Neural cell (in vitro differentiated cells): ENCODE results near the gene FOXF2.

Source experiments
- EZH2 ChIP-seq: fragments of 200-600, 300-800 bp; shearing (Covaris generic), sonication (generic); IDR thresholded peaks from 2 replicates; pipeline ENCODE4 v1.6.1; 2014; ENCODE audit warnings: antibody characterized with exemption, low read length, borderline replicate concordance, mild to moderate bottlenecking; ENCODE audit not compliant: insufficient read depth, poor library complexity, severe bottlenecking
- MXI1 ChIP-seq: fragments of 450-650 bp; conservative IDR thresholded peaks from 2 replicates; pipeline ENCODE4 v1.6.1; 2014; ENCODE audit warnings: antibody characterized with exemption, mild to moderate bottlenecking; ENCODE audit not compliant: poor library complexity, severe bottlenecking
- TAF1 ChIP-seq: IDR thresholded peaks from 2 replicates; pipeline ENCODE4 v1.6.1; 2012; ENCODE audit warnings: low read depth
- TF ChIP-seq, protein P1 (sequence below): fragments of 450-650 bp; IDR thresholded peaks from 2 replicates; pipeline ENCODE4 v1.5.1; 2014; ENCODE audit warnings: antibody characterized with exemption, mild to moderate bottlenecking, moderate library complexity; ENCODE audit not compliant: poor library complexity, severe bottlenecking
- TF ChIP-seq, protein P2 (sequence below): IDR thresholded peaks from 2 replicates; pipeline ENCODE4 v1.6.1; 2012; ENCODE audit warnings: borderline replicate concordance

DNA sequence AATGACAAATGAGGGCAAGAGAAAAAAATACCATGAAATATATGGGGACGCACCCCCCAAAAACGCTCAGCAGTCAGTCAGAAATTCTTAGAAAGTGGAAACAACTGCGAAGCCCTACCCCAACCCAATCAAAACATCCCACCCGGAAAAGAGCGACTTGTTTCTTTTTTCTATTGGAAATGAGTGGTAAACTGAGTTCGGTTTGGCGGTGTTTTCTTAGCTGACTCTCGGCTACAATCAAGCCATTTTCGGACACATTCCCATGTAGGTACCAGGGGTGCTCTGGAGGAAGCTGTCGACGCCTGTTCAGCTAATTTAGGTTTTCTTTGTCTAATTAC, 1.9 kb upstream of the FOXF2 start:
- TF ChIP-seq MXI1 (no peak), TAF1 (no peak), EZH2 (no peak)
- TF ChIP-seq, protein P1, sequence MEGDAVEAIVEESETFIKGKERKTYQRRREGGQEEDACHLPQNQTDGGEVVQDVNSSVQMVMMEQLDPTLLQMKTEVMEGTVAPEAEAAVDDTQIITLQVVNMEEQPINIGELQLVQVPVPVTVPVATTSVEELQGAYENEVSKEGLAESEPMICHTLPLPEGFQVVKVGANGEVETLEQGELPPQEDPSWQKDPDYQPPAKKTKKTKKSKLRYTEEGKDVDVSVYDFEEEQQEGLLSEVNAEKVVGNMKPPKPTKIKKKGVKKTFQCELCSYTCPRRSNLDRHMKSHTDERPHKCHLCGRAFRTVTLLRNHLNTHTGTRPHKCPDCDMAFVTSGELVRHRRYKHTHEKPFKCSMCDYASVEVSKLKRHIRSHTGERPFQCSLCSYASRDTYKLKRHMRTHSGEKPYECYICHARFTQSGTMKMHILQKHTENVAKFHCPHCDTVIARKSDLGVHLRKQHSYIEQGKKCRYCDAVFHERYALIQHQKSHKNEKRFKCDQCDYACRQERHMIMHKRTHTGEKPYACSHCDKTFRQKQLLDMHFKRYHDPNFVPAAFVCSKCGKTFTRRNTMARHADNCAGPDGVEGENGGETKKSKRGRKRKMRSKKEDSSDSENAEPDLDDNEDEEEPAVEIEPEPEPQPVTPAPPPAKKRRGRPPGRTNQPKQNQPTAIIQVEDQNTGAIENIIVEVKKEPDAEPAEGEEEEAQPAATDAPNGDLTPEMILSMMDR, result no peak
- TF ChIP-seq, protein P2, sequence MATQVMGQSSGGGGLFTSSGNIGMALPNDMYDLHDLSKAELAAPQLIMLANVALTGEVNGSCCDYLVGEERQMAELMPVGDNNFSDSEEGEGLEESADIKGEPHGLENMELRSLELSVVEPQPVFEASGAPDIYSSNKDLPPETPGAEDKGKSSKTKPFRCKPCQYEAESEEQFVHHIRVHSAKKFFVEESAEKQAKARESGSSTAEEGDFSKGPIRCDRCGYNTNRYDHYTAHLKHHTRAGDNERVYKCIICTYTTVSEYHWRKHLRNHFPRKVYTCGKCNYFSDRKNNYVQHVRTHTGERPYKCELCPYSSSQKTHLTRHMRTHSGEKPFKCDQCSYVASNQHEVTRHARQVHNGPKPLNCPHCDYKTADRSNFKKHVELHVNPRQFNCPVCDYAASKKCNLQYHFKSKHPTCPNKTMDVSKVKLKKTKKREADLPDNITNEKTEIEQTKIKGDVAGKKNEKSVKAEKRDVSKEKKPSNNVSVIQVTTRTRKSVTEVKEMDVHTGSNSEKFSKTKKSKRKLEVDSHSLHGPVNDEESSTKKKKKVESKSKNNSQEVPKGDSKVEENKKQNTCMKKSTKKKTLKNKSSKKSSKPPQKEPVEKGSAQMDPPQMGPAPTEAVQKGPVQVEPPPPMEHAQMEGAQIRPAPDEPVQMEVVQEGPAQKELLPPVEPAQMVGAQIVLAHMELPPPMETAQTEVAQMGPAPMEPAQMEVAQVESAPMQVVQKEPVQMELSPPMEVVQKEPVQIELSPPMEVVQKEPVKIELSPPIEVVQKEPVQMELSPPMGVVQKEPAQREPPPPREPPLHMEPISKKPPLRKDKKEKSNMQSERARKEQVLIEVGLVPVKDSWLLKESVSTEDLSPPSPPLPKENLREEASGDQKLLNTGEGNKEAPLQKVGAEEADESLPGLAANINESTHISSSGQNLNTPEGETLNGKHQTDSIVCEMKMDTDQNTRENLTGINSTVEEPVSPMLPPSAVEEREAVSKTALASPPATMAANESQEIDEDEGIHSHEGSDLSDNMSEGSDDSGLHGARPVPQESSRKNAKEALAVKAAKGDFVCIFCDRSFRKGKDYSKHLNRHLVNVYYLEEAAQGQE, result no peak
